Thoracic aorta (tissue), 2 donors: Measurements from ENCODE around the gene IGF1R. TPM values are rescaled to one million over a fixed set of nuclear protein-coding genes. Genes with fewer than 3 reads are reported as not detected.
A peak's percentile ranks its signal among the peaks of the same experiment; 100 is the strongest.

Source experiments
- ATAC-seq: fragments of 150-250 bp; one replicate; pipeline ENCODE4 v1.8.0; 2017; ENCODE audit warnings: low read depth; ENCODE audit not compliant: insufficient number of reproducible peaks, low FRiP score
- DNase-seq: peaks from one replicate; pipeline ENCODE4 v3.0.0-alpha.2; 2020; ENCODE audit warnings: low spot score
- H3K27ac ChIP-seq, 2 donors: fragments of 200-600 bp; sonication (generic); 1 replicate in 1 of 2; 2 replicates in 1 of 2; pipeline ENCODE4 v1.5.1; 2016; ENCODE audit warnings: mild to moderate bottlenecking in 2 of 2, moderate library complexity in 2 of 2
- H3K27me3 ChIP-seq: fragments of 200-600 bp; sonication (generic); replicated peaks from 2 replicates; pipeline ENCODE4 v1.6.0; 2016; ENCODE audit warnings: mild to moderate bottlenecking; ENCODE audit not compliant: insufficient read depth
- H3K36me3 ChIP-seq: fragments of 200-600 bp; sonication (generic); one replicate; pipeline ENCODE4 v1.5.1; 2016
- H3K4me1 ChIP-seq, 2 donors: fragments of 200-600 bp; sonication (generic); 1 replicate in 1 of 2; 2 replicates in 1 of 2; pipeline versions ENCODE4 v1.5.1 to v1.6.0; 2016; ENCODE audit warnings: low read depth in 2 of 2, mild to moderate bottlenecking in 1 of 2; ENCODE audit not compliant: control insufficient read depth in 1 of 2
- H3K4me3 ChIP-seq: fragments of 200-600 bp; sonication (generic); 2 replicates; pipeline ENCODE4 v1.5.1; 2016; ENCODE audit warnings: mild to moderate bottlenecking
- H3K9me3 ChIP-seq: fragments of 200-600 bp; sonication (generic); 2 replicates; pipeline ENCODE4 v1.5.1; 2016
- total RNA-seq, 2 donors: library from RNA; depleted of rRNA; stranded (reverse); fragments of >200 nt; gene quantifications; one replicate each; pipeline versions ENCODE4 v1.1.0 to v1.2.3, GENCODE V29; 2016
- TF ChIP-seq, protein P1 (sequence below): fragments of 200-600 bp; sonication (generic); IDR thresholded peaks from one replicate; pipeline ENCODE4 v1.5.1; 2019; ENCODE audit warnings: antibody characterized with exemption

The IGF1R gene
- total RNA-seq, 2 donors from 2014 or later, result 127 to 159 TPM

DNA sequence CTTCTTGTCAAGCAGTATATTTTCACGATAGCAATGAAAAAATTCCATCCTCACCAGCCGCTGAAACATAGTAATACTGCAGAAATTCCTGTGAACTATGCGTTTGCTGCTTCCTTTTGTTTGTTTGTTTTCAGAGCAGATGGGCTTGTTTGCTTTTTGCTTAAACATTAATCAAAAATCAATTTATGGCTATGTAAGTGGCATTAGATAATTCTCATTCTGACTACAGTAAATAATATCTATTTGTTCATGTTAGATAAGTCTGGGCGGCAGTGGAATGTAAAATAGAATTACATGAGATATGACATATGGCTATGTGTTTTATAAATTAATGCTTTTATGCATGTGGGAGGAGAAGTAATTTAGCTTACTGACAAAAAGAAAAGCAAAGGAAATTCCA, 195.5 kb downstream of the IGF1R start:
- ATAC-seq, result no peak
- H3K9me3 ChIP-seq, result no peaks in the 10 kb centered on the region
- no peak overlapping the region for H3K27ac ChIP-seq
- H3K27me3 ChIP-seq, result no peaks in the 10 kb centered on the region
- DNase-seq, result no peak
- H3K36me3 ChIP-seq, result no peaks in the 10 kb centered on the region
- peaks cover 26 to 47% of the 10 kb centered on the region in 2 donors for H3K4me1 ChIP-seq
- TF ChIP-seq, protein P1, sequence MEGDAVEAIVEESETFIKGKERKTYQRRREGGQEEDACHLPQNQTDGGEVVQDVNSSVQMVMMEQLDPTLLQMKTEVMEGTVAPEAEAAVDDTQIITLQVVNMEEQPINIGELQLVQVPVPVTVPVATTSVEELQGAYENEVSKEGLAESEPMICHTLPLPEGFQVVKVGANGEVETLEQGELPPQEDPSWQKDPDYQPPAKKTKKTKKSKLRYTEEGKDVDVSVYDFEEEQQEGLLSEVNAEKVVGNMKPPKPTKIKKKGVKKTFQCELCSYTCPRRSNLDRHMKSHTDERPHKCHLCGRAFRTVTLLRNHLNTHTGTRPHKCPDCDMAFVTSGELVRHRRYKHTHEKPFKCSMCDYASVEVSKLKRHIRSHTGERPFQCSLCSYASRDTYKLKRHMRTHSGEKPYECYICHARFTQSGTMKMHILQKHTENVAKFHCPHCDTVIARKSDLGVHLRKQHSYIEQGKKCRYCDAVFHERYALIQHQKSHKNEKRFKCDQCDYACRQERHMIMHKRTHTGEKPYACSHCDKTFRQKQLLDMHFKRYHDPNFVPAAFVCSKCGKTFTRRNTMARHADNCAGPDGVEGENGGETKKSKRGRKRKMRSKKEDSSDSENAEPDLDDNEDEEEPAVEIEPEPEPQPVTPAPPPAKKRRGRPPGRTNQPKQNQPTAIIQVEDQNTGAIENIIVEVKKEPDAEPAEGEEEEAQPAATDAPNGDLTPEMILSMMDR, result no peak
- H3K4me3 ChIP-seq, result no peak overlapping the region

DNA sequence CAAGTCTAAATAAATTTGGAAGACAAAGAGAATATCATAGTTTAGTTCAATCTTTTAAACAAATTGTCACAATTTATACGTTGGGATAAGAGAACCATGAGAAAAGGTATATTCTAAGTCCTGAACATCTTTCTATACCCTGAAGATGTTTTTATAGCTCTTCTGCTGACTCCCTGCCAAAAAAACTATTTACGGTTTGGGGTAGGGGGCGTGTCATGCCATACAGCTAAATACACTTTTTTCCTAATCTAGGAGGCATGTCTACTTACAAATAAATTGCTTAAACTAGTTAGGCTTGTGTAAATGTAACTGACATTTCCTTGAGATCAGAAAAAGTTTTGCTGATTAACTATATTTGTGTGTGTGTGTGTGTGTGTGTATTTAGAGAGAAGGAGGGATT, 195.9 kb downstream of the IGF1R start:
- H3K36me3 ChIP-seq, result no peaks in the 10 kb centered on the region
- ATAC-seq (no peak), DNase-seq (no peak)
- peaks cover 26 to 47% of the 10 kb centered on the region in 2 donors for H3K4me1 ChIP-seq
- H3K27me3 ChIP-seq, result no peaks in the 10 kb centered on the region
- H3K27ac ChIP-seq, result no peak overlapping the region
- no peaks in the 10 kb centered on the region for H3K9me3 ChIP-seq
- TF ChIP-seq, protein P1, result no peak
- H3K4me3 ChIP-seq, result no peak overlapping the region

DNA sequence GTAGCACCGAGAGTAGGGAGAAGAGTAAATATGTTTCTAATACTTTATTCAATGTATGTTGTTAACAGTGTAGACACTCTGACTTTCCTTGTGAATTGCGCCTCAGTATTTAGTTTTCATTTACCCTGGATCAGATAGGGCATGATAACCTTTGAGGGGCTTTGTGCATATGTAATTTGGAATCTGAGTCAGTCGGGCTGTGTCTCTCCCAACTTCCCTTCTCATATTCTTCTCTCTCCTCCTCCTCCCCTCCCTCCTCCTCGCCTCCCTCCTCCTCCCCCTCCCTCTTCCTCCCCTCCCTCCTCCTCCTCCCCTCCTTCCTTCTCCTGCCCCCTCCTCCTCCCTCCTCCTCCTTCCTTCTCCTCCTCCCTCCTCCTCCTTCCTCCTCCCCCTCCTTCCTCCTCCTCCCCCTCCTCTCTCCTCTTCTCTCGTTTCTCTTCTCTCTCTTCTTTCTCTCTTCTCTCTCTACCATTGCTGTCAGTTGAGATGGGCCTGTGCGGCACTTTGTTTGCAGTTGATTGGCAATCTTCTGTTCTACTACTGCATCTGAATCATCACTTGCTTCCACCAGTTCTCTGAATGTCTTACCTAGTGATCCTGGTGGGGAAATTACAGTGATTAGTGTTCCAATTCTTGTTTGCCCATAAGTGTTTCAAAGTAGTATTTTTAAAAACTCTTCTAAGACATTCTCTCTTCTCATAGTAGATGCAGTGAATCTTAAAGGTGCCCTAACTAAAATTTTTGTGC, 197.0 kb downstream of the IGF1R start:
- Histone ChIP-seq H3K27ac (no peak overlapping the region), H3K4me1 (peaks cover 29 to 55% of the 10 kb centered on the region in 2 donors), H3K27me3 (no peaks in the 10 kb centered on the region), H3K4me3 (no peak overlapping the region), H3K9me3 (no peaks in the 10 kb centered on the region), H3K36me3 (no peaks in the 10 kb centered on the region)
- TF ChIP-seq, protein P1, result no peak
- DNase-seq, result no peak
- no peak for ATAC-seq

DNA sequence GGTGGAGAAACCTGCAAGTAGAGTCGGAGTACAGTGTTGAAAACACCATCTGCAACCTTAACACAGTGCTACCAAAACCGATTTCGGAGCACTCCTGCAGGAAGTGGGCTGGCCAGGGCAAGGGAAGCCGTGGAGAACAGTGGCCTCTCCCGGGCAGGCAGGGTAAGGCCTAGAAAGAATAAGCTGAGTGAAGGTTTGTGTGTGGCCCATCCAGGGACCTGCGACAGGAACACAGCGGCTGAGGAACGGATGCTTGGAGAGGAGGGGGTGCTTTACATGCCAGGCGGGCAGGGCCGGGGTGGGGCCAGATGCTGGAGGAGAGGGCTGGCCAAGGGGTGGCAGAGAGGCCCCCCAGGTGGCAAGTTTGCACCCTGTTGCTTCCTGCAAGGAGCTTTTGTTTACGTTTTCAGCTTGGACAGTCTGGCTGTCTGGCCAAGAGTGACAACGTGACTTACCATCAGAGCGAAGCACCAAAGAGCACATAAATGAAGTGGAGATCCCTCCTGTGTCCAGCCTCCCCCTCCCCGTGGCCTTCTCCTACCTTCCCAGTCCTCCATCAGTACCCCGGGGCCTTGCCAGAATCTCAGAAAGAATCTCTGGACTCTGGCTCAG, 202.7 kb downstream of the IGF1R start:
- ATAC-seq, result no peak
- Histone ChIP-seq H3K4me1 (peaks cover 37 to 67% of the 10 kb centered on the region in 2 donors), H3K4me3 (peak overlapping the region; percentile 78), H3K9me3 (no peaks in the 10 kb centered on the region), H3K36me3 (no peaks in the 10 kb centered on the region), H3K27me3 (no peaks in the 10 kb centered on the region), H3K27ac (peak overlapping the region; percentile 85 to 92)
- TF ChIP-seq, protein P1, result peak; percentile 68
- no peak for DNase-seq

DNA sequence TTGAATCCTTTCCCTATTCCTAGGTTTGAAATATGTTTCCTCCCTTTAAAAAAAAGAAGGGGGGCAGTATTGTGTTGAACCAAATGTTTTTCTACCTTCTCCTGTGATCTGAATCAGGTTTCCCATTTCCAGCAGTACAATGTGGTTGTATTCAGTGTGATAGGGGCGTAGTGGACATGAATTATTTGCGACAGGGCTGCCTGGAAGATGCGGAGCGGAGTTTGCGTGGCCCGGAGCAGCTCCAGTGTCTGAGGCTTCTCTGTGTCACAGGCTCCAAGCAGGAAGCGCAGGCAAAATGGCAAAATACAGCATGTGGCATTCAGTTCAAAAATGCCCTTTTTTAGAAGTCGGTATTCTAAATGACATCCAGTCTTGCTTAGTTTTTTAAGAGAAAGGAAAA, 204.8 kb downstream of the IGF1R start:
- H3K4me1 ChIP-seq, result peaks cover 47 to 88% of the 10 kb centered on the region in 2 donors
- no peaks in the 10 kb centered on the region for H3K27me3 ChIP-seq
- peak overlapping the region; percentile 85 to 92 for H3K27ac ChIP-seq
- no peaks in the 10 kb centered on the region for H3K36me3 ChIP-seq
- peak; percentile 29 for ATAC-seq
- H3K9me3 ChIP-seq, result no peaks in the 10 kb centered on the region
- TF ChIP-seq, protein P1, result no peak
- no peak for DNase-seq
- peak overlapping the region; percentile 78 for H3K4me3 ChIP-seq
